NCI-H128 (cell line): ENCODE data around the gene FCRL6.

ENCODE experiments used
- DNase-seq: peaks from one replicate; lab custom pipeline; 2025; ENCODE audit not compliant: unreplicated experiment; lab: John Stamatoyannopoulos, UW

FCRL6 gene

DNA sequence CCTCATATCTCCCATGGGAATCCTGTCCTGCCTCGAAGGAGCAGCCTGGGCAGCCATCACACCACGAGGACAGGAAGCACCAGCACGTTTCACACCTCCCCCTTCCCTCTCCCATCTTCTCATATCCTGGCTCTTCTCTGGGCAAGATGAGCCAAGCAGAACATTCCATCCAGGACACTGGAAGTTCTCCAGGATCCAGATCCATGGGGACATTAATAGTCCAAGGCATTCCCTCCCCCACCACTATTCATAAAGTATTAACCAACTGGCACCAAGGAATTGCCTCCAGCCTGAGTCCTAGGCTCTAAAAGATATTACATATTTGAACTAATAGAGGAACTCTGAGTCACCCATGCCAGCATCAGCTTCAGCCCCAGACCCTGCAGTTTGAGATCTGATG is 33.2 kb downstream of the FCRL6 start:
- DNase-seq: no peak

DNA sequence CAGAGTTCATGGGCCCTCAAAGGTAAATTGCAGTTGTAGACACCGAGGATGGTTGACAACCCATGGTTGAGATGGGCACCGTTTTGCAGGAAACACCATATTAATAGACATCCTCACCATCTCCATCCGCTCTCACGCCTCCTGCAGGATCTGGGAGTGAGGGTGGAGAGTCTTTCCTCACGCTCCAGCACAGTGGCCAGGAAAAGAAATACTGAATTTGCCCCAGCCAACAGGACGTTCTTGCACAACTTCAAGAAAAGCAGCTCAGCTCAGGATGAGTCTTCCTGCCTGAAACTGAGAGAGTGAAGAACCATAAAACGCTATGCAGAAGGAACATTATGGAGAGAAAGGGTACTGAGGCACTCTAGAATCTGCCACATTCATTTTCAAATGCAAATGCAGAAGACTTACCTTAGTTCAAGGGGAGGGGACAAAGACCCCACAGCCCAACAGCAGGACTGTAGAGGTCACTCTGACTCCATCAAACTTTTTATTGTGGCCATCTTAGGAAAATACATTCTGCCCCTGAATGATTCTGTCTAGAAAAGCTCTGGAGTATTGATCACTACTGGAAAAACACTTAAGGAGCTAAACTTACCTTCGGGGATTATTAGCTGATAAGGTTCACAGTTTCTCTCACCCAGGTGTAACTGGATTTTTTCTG is 33.8 kb downstream of the FCRL6 start:
- DNase-seq: no peak

GRCh38 chr1:159838715-159839114 is 36.6 kb downstream of the FCRL6 start:
- no peak for DNase-seq

GRCh38 chr1:159839116-159839849 is 37.1 kb downstream of the FCRL6 start:
- DNase-seq: no peak

DNA sequence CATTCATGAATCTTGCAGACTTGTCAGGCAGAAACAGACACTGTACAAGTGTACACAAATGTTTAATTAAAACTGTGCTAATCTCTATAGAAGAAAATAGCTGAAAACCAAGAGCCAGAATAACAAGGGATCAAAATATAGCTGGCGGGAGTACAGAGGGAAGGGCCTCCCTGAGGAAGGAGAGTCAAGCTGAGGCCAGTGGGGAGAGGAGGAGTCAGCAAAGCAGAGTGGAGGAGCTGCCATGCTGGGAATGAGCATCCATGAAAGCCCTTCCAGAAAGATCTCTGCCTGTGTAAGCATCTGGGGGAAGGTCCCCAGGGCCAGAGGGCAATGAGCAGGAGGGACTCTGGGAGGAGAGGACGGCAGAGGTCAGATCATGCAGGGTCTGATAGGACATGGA is 39.6 kb downstream of the FCRL6 start:
- DNase-seq: no peak

DNA sequence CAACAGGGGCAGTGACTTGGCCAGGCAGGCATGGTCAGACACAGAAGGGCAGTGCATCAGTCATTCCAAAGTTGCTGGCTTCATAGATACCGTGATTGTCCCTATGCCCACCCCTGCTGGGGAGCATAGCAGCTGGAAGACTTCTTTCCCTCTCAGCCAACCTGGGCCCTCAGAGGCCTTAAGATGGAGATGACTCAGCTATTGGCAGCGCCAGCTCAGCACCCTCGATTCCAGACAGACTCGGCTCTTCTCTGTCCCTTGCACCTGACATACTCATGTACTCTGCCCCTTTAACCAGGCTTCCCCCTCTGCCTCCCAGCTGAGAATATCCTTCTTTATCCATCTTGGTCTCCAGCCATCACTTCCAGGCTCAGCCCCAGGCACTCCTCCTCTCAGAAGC is 41.3 kb downstream of the FCRL6 start:
- DNase-seq: no peak

DNA sequence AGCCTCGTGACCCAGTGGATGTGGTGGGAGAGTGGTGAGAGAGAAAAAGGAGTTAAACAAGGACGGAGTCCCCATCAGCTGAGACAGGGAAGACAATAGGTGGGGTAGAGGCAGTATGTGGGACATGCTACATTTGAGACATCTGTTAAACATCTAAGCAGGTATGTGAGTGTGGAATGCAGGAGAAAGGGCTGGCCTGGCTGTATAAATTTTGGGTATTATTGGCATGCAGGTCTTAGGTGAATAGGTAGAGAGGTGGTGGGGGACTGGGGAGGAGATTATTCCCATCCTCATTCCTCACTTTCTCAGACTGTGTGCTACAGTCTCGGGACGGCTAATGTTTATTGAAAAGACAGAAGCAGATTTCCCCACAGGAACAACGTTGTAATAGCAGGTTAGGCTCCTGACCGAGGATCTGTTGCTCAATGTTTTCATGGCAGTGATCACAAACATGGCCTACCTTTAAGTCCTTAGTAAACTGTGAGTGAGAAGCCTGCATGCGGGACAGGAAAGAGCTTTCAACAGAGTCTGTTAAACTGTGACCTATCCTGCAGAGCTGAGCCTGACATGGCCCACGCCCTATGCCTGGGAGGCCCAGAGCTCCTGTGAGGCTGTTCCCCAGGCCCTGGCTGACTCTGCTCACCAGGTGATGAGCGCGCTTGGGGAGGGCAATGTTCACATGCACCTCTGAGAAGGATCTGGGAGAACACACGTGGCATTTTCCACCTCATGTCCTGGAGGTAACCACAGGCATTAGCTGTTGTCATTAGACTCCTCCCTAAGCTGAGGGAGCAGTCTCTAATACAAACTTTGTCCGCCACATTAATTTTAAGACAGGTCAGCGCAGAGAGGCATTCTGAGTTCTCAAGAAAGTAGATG is 43.8 kb downstream of the FCRL6 start:
- DNase-seq: no peak

GRCh38 chr1:159847231-159847630 is 45.1 kb downstream of the FCRL6 start:
- no peak for DNase-seq

- DNase-seq: no peak
Observed at GRCh38 chr1:159848326-159848725, 46.2 kb downstream of the FCRL6 start.

DNA sequence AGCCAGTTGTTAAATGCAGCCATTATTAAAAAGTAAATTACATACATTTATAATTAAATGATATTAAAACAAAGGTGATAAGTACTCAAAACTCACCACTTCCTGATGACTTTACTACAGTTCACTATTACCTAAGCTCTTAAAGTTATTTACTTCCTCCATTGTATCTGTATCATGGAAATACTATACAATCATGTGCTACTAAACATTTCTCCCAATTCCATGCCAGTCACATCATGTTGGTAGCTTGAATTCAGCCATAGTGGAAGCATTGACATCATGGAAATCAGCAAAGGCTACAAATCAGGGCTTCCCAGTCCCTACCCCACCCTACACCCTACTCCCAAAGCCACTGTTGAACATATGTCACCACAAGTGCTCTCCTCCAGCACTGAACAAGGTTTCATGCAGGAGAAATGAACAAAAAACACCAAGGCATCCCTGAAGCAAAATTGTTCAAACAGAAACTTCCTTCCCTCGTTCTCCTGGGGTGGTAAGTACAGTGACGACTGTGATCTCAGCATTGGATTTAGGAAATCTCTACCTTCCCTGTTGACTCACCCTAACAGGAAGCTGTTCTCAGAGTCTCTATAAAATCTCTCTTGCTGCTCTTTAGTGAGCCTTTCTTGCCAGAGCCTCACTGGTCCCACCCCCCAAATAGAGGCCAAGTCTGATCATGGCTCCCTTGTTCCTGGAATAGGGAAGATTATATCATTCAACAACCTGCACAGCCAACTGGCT is 47.6 kb downstream of the FCRL6 start:
- no peak for DNase-seq

DNA sequence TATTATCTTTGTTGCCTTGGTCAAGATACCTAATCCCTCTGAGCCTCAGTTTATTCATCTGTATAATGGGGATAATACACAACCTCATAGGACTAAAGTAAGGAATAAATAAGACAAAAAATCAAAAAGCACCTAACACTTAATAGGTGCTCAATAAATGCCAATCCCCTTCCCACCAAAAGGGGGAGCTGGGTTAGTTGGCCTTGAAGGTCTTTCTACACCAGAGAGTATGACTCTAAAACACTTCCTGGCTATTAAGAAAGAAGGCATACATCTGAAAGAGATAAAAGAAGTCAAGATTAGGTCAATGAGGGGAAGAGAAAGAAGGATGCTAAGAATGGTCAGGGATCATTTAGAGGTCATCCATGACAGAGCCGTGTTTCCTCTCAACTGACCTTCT is 49.2 kb downstream of the FCRL6 start:
- no peak for DNase-seq

GRCh38 chr1:159853417-159854115 is 51.4 kb downstream of the FCRL6 start:
- no peak for DNase-seq

DNA sequence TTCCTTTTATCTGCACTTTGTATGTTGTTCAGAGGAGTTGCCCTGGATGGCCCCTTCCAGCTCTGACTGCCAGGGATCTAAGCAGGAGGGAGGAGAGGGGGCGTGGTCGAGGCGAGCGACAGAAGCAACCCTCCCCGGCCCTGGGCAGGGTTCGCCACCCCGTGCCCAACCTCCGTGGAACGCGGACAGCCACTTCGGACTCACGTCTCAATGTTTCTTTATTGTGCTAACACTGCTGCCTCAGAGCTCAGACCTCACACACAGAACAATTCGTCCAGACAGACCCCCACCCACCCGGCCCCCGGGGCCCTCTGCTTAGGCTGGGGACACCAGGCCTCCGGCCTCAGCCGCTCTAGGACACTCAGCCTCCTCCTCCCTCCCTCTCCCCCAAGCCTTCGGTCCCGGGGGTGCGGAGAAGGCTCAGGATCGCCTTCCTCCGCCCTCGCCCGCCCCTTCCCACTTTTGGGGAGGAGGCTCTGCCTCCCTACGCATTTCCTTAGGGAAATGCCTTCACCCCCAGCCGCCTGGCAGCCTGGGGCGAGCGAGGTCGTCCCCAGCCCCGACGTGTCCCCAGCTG is 52.0 kb downstream of the FCRL6 start:
- DNase-seq: no peak

GRCh38 chr1:159854693-159855192 is 52.6 kb downstream of the FCRL6 start:
- DNase-seq: no peak

- no peak for DNase-seq
Observed at GRCh38 chr1:159855709-159856108, 53.5 kb downstream of the FCRL6 start.

- no peak for DNase-seq
Observed at GRCh38 chr1:159856576-159856975, 54.4 kb downstream of the FCRL6 start.

DNA sequence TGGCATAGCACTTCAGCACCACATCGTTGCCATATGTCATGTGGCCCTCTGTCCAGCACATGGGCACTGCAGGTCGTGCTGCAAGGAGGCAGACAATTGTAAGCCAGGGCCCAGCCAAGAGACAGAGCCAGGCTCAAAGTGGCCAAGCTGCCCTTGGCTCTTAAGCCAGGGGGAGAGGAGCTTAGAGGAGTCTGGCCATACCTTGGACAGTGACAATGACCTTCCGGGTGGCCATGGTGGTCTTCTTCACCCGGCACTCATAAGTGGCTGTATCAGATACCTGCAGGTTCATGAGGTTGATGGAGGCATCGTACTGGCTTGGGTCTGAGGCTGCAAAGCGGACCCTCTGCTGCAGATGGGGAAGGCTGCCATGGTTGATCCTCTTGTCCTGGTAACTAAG is 55.7 kb downstream of the FCRL6 start:
- no peak for DNase-seq

GRCh38 chr1:159859767-159860322 is 57.7 kb downstream of the FCRL6 start:
- no peak for DNase-seq

GRCh38 chr1:159860456-159860855 is 58.3 kb downstream of the FCRL6 start:
- DNase-seq: no peak

GRCh38 chr1:159861218-159861617 is 59.1 kb downstream of the FCRL6 start:
- DNase-seq: no peak
